IPS-18a (cell line): Measurements from ENCODE around the gene SPATA3.
"Not testable (repeated sequence)": the region's sequence is repeated elsewhere in the genome, so short reads cannot be mapped to it uniquely, and the experiment has no call there.

Experiments
- H3K27ac ChIP-seq: one replicate; pipeline ENCODE4 v1.5.1; 2013; ENCODE audit warnings: low read length
- H3K27me3 ChIP-seq: one replicate; pipeline ENCODE4 v1.6.1; 2013; ENCODE audit warnings: mild to moderate bottlenecking, low read length; ENCODE audit not compliant: control insufficient read depth, insufficient read depth
- H3K36me3 ChIP-seq: one replicate; pipeline ENCODE4 v1.6.1; 2013; ENCODE audit warnings: low read depth, low read length; ENCODE audit not compliant: control insufficient read depth
- H3K4me1 ChIP-seq: one replicate; pipeline ENCODE4 v1.6.1; 2013; ENCODE audit warnings: low read depth, low read length; ENCODE audit not compliant: control insufficient read depth
- H3K4me3 ChIP-seq: one replicate; pipeline ENCODE4 v1.5.1; 2013; ENCODE audit warnings: low read length
- H3K9ac ChIP-seq: one replicate; pipeline ENCODE4 v1.6.1; 2013; ENCODE audit warnings: mild to moderate bottlenecking, low read length, moderate library complexity
- H3K9me3 ChIP-seq: one replicate; pipeline ENCODE4 v1.6.1; 2013; ENCODE audit warnings: low read depth, low read length; ENCODE audit not compliant: control insufficient read depth

Gene SPATA3

DNA sequence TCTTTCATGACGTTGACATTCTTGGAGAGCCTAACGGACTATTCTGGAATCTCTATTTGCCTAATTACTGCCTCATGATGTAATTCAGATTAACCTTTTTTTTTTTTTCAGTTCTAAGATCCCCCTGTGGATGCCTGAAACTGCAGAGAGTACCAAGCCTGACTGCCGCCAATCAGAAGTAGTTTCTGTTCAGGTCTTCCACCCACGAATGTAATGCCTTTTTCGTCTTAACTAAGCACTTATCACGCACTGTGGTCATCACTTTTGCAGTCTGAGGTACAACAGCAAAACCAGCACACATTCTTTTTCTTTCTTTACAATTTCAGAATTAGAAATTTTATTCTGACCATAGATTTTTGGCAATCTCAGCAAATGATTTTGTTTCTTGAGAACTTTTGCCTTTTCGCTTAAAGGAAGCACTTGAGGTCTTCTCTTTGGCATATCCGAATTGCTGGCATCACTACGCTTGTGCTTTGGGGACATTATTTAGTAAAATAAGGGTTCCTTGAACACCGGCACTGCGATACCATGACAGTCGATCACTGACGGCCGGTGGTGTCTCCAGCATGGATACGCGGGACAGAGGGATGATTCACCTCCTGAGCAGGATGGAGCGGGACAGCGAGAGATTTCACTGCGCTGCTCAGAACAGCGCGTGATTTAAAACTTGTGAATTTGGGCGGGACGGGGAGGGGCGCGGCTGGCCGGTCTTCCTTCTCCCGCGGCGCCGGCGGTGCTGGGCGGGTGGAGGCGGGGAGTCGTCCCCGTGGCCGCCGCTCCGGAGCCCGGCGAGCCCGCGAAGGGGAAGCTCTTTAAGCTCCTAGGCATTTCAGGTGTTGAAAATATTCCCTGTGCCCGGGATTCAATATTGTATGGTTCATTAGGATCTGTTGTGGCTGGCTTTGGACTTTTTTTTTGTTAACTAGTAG lies 38.8 kb upstream of the SPATA3 start:
- peak overlapping the region; percentile 60 for H3K4me3 ChIP-seq
- H3K27me3 ChIP-seq, result peaks cover 28% of the 10 kb centered on the region
- H3K27ac ChIP-seq, result no peak overlapping the region
- H3K9me3 ChIP-seq, result no peaks in the 10 kb centered on the region
- H3K36me3 ChIP-seq, result no peaks in the 10 kb centered on the region
- H3K9ac ChIP-seq, result peak overlapping the region; percentile 60
- peaks cover 9% of the 10 kb centered on the region for H3K4me1 ChIP-seq

GRCh38 chr2:230957756-230958391 lies 38.0 kb upstream of the SPATA3 start:
- H3K4me1 ChIP-seq, result peaks cover 9% of the 10 kb centered on the region
- no peaks in the 10 kb centered on the region for H3K9me3 ChIP-seq
- no peak overlapping the region for H3K27ac ChIP-seq
- peak overlapping the region; percentile 60 for H3K4me3 ChIP-seq
- peaks cover 28% of the 10 kb centered on the region for H3K27me3 ChIP-seq
- no peaks in the 10 kb centered on the region for H3K36me3 ChIP-seq
- peak overlapping the region; percentile 60 for H3K9ac ChIP-seq

DNA sequence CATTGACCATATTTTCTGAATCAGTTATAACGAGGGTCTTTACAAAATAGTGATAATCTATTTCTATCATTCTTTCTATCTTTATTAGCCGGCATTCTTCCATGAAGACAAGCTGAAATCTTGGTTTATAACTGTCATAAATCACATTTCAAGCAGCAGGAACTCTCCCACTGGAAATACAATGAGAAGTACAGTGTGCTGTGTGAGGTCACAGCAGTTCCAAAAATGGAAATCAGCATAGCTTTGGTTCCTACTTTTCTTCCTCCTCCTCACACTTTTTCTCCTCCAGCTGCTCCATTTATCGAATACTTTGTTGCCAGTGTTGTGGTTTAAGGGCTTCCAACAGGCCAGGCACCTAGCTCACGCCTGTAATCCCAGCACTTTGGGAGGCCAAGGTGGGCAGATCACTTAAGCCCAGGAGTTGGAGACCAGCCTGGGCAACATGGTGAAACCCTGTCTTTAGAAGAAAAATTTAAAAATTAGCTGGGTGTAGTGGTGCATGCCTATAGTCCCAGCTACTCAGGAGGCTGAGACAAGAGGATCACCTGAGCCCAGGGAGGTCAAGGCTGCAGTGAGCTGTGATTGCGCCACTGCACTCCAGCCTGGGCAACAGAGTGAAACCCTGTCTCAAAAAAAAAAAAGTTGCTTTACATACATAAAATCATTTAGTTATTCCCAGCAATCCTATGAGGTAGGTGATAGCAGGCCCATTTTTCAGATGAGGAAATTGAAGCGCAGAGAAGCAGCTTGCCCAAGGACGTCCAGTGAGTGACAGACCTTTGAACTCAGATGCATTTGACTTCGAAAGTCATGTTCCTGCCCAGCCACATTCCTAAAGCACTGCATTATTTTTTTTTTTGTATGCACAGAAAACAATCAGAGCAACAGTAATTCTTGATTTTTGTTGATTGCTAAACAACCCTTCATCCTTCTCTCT lies 36.8 kb upstream of the SPATA3 start:
- no peaks in the 10 kb centered on the region for H3K9me3 ChIP-seq
- no peak overlapping the region for H3K4me3 ChIP-seq

DNA sequence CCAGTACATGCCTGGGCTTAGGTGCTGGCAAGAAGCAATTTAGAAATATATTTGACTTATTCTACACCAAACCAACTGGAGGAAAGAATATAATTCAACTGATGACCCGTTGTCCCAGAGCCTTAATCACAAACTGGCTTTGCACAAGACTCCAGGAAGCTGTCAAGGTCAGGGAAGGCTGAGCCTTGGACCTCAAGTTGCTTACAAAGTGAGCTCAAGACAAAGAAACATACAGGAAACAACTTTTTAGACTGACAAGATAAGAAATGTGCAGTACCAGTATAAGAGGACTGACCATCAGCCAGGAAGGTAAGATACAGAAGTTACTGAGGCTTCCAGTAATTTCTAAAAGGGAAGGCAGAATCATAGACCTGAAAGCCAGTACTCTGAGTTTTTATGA lies 35.9 kb upstream of the SPATA3 start:
- no peak overlapping the region for H3K4me3 ChIP-seq
- peaks cover 28% of the 10 kb centered on the region for H3K27me3 ChIP-seq
- H3K9ac ChIP-seq, result no peak overlapping the region
- H3K4me1 ChIP-seq, result peaks cover 9% of the 10 kb centered on the region
- no peaks in the 10 kb centered on the region for H3K9me3 ChIP-seq
- no peak overlapping the region for H3K27ac ChIP-seq
- no peaks in the 10 kb centered on the region for H3K36me3 ChIP-seq

More for the DNA sequence above, 36.8 kb upstream of the SPATA3 start:
- no peaks in the 10 kb centered on the region for H3K36me3 ChIP-seq
- no peak overlapping the region for H3K27ac ChIP-seq
- H3K27me3 ChIP-seq, result peaks cover 28% of the 10 kb centered on the region
- no peak overlapping the region for H3K9ac ChIP-seq
- H3K4me1 ChIP-seq, result peaks cover 9% of the 10 kb centered on the region

DNA sequence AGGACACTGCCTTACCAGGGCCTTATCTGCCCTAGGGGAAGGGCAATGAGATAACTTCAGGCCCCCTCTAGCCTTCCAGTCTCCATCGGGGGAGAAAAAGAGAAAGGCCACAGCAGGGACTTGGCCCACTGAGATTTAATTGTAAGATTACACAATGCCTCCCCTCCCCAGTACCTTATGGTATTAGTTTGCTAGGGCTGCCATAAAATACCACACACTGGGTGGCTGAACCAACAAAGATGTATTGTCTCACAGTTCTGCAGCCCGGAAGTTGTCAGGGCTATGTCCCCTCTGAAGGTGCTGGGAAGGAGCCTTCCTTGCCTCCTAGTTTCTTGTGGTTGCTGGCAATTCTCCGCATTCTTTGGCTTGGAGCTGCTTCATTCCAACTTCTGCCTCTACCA lies 34.8 kb upstream of the SPATA3 start:
- Histone ChIP-seq H3K4me3 (no peak overlapping the region), H3K9ac (no peak overlapping the region), H3K27ac (no peak overlapping the region), H3K4me1 (peaks cover 9% of the 10 kb centered on the region), H3K9me3 (no peaks in the 10 kb centered on the region), H3K36me3 (no peaks in the 10 kb centered on the region), H3K27me3 (peaks cover 28% of the 10 kb centered on the region)

GRCh38 chr2:230964136-230964730 lies 31.7 kb upstream of the SPATA3 start:
- Histone ChIP-seq H3K4me3 (no peak overlapping the region), H3K36me3 (no peaks in the 10 kb centered on the region), H3K9ac (no peak overlapping the region), H3K9me3 (no peaks in the 10 kb centered on the region), H3K4me1 (peaks cover 2% of the 10 kb centered on the region), H3K27me3 (no peaks in the 10 kb centered on the region), H3K27ac (no peak overlapping the region)

DNA sequence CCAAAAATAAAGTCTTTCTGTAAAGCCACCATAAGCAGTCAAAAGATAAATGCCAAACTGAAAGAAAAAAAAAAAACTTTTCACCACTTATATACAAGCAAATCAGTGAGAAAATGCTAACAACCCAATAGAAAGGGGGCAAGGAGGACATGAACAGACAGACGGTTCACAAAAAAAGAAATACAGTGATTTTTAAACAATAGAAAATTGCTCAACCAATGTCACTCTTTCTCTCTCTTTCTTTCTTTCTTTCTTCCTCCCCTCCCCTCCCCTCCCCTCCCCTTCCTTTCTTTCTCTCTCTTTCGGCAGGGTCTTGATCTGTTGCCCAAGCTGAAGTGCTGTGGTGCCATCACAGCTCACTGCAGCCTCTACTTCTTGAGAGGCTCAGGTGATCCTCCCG lies 28.8 kb upstream of the SPATA3 start:
- Histone ChIP-seq H3K9me3 (no peaks in the 10 kb centered on the region), H3K9ac (no peak overlapping the region), H3K27ac (no peak overlapping the region), H3K36me3 (no peaks in the 10 kb centered on the region), H3K27me3 (no peaks in the 10 kb centered on the region), H3K4me3 (no peak overlapping the region), H3K4me1 (no peaks in the 10 kb centered on the region)

DNA sequence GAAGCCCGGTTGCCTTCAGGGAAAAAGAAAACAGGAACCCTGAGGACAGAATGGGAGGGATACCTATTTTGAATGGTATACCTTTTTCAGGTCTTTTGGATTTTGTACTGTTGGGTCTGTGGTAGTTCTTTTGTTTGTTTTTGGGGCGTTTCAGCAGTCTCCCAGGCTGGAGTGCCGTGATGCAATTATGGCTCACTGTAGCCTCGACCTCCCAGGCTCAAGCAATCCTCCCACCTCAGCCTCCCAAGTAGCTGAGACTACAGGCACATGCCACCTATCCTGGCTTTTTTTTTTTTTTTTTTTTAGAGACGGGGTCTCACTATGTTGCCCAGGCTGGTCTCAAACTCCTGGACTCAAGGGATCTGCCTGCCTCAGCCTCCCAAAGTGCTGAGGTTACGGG lies 27.6 kb upstream of the SPATA3 start:
- not testable (repeated sequence) for H3K4me1 ChIP-seq, H3K4me3 ChIP-seq, H3K27me3 ChIP-seq, H3K9ac ChIP-seq, H3K27ac ChIP-seq, H3K36me3 ChIP-seq, H3K9me3 ChIP-seq

DNA sequence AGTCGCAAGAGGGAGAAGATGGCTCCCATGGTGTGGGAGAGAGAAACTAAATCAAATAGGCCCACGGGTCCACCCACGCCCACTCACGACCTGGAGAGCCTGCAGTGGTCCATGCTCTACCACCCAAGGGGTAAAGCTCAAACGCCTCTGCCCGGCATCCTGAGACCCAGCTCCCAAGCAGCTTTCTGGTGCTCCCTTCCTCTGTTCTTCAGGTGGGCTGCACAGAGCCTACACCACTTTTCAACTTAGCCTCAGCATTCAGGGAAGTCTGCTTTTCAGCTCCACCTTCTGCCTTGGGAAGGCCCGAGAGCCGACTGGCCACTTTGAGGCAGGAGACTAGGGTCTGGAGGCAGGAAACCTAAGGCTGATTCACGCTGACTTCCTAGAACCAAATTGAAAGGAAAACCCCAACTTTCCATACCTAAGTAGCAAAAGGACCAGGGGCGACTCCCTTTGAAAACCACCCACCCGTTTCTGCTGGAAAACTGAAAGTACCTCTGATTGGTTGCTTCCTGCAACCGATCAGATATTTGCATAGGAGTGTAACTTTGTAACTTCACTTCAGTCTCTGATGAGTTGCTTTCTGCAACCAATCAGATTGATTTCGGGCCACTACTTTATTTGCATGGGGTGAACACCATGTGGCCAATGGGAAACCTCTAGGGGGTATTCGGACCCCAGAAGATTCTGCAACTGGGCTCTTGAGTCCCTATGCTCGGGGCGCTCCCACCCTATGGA lies 26.8 kb upstream of the SPATA3 start:
- Histone ChIP-seq H3K27ac (no peak overlapping the region), H3K9ac (no peak overlapping the region), H3K9me3 (no peaks in the 10 kb centered on the region), H3K4me1 (no peaks in the 10 kb centered on the region), H3K36me3 (no peaks in the 10 kb centered on the region), H3K27me3 (no peaks in the 10 kb centered on the region), H3K4me3 (no peak overlapping the region)

- H3K4me3 ChIP-seq, result no peak overlapping the region
- no peaks in the 10 kb centered on the region for H3K36me3 ChIP-seq
- H3K27me3 ChIP-seq, result no peaks in the 10 kb centered on the region
- H3K4me1 ChIP-seq, result no peaks in the 10 kb centered on the region
- no peaks in the 10 kb centered on the region for H3K9me3 ChIP-seq
- H3K27ac ChIP-seq, result no peak overlapping the region
- H3K9ac ChIP-seq, result no peak overlapping the region
These were observed 26.3 kb upstream of the SPATA3 start for GRCh38 chr2:230969659-230970015.
